ENCODE results near the gene TFF3. TPM values are rescaled to one million over a fixed set of nuclear protein-coding genes. Genes with fewer than 3 reads are reported as not detected.
A peak's percentile ranks its signal among the peaks of the same experiment; 100 is the strongest.

TFF3 gene
- total and polyA plus RNA-seq, 10 of the 15 experiments (the other 5 are each of a cell fraction or from before 2014, with no cell fraction given), result not detected

- TF ChIP-seq ZNF687 (IDR thresholded peaks at IDR 0.05), result no peak
Measured at GRCh38 chr21:42356046-42356445, 40.8 kb upstream of the TFF3 start (continued).

GRCh38 chr21:42353623-42354022 is 38.4 kb upstream of the TFF3 start:
- 24% methylated on average over 5 of the region's 5 CpGs for WGBS (ENCODE audit: insufficient coverage, insufficient replicate concordance, low lambda C conversion rate, missing lambda C conversion rate)
- H4K20me1 ChIP-seq (ENCODE audit: control insufficient read depth, insufficient read depth), result no peaks in the 10 kb centered on the region
- H3K9me3 ChIP-seq (replicated peaks; ENCODE audit: control insufficient read depth, insufficient read depth, low read length), result peaks cover 15% of the 10 kb centered on the region; the same call in 2 of the 3 replicates
- ChIA-PET SMC1A (ENCODE audit: uncharacterized antibody, unreplicated experiment) (interaction anchor here (0.8 kb wide), 1 partner anchor 17 kb away, joined by 3 read pairs; no protein-coding TSS in a partner anchor), RAD21 (ENCODE audit: unreplicated experiment) (no interaction called here), CTCF (no interaction called here), POLR2A (interaction anchor here (0.6 kb wide), 1 partner anchor 416 kb away, joined by 3 read pairs; no protein-coding TSS in a partner anchor)
- H3K4me3 ChIP-seq, result no peak overlapping the region
- no peak for FAIRE-seq
- no peaks in the 10 kb centered on the region for H3K4me1 ChIP-seq (ENCODE audit: control insufficient read depth, insufficient read depth, low read length)
- TF ChIP-seq RBBP5 (conservative IDR thresholded peaks at IDR 0.05), result no peak
- peak; percentile 38; the same call in 1 of the 2 replicates for TF ChIP-seq SPI1 (IDR thresholded peaks at IDR 0.05; ENCODE audit: borderline replicate concordance, insufficient read depth, low read depth, low read length)
- no peak for TF ChIP-seq ZNF622 (IDR thresholded peaks at IDR 0.05)
- DNase-seq (ENCODE audit: low read depth, low spot score), result no peak
- intact Hi-C loops (cut with micrococcal nuclease; ENCODE audit: unreplicated experiment) (no loop called here), in situ Hi-C loops (cut with MboI) (no loop called here)
- no peak overlapping the region for H3K4me2 ChIP-seq (ENCODE audit: control insufficient read depth, insufficient read depth)
- no peaks in the 10 kb centered on the region for H3K36me3 ChIP-seq (ENCODE audit: control insufficient read depth in 2 of 2, insufficient read depth in 2 of 2, low read length in 1 of 2)
- no peak; the same call in 2 of the 3 replicates for ATAC-seq
- H3K9ac ChIP-seq (ENCODE audit: control insufficient read depth, insufficient read depth, low read length), result no peak overlapping the region
- no peaks in the 10 kb centered on the region for H3K27me3 ChIP-seq (replicated peaks in 1 of 2; ENCODE audit: control insufficient read depth in 2 of 2, insufficient read depth in 2 of 2, low read length in 1 of 2)
- no peak overlapping the region for H3K27ac ChIP-seq (ENCODE audit: control insufficient read depth, insufficient read depth)
- no TSS peak for BruUV-seq (replicated peaks)
- no peaks in the 10 kb centered on the region for H3K79me2 ChIP-seq (ENCODE audit: control insufficient read depth, insufficient read depth, low read length)
- H2AFZ ChIP-seq (ENCODE audit: control insufficient read depth, low read depth, low read length), result no peak overlapping the region; the same call in 1 of the 2 replicates

All from GM12878 (cell line).